GM12873 (cell line): ENCODE measurements around the gene DNAH2.
A peak's percentile ranks its signal among the peaks of the same experiment; 100 is the strongest.

Experiments
- CTCF ChIP-seq: IDR thresholded peaks from 2 replicates; pipeline ENCODE4 v1.5.1; 2012; ENCODE audit warnings: low read depth, mild to moderate bottlenecking, moderate library complexity, low read length, control low read depth; ENCODE audit not compliant: insufficient read depth; ENCODE audit errors: missing control alignments

The DNAH2 gene

GRCh38 chr17:7849130-7849750, 131.7 kb downstream of the DNAH2 start:
- TF ChIP-seq CTCF = no peak

GRCh38 chr17:7849751-7850504, 132.4 kb downstream of the DNAH2 start:
- no peak for TF ChIP-seq CTCF

- no peak for TF ChIP-seq CTCF
Measured at GRCh38 chr17:7850701-7851437, 133.3 kb downstream of the DNAH2 start.

- TF ChIP-seq CTCF = peak; percentile 99
Measured at GRCh38 chr17:7851438-7852261, 134.1 kb downstream of the DNAH2 start.

GRCh38 chr17:7852262-7852670, 134.7 kb downstream of the DNAH2 start:
- no peak for TF ChIP-seq CTCF

GRCh38 chr17:7852919-7853690, 135.6 kb downstream of the DNAH2 start:
- no peak for TF ChIP-seq CTCF
